Caco-2 (cell line): ENCODE results near the gene SUN1. TPM values are rescaled to one million over a fixed set of nuclear protein-coding genes. Genes with fewer than 3 reads are reported as not detected.

Experiments
- BruUV-seq: library from RNA; stranded (reverse); fragments of 400-500 nt; replicated peaks from 2 replicates; lab custom pipeline; 2021; lab: Mats Ljungman, UMichigan
- CTCF ChIA-PET: fragments of 300-600 bp; sonication (Branson Sonifier 250); formaldehyde crosslinking; loops from one replicate; lab custom pipeline; 2022; ENCODE audit warnings: antibody characterized with exemption; lab: Charles Lee
- POLR2A ChIA-PET: fragments of 300-600 bp; sonication (Branson Sonifier 250); formaldehyde crosslinking; loops from one replicate; lab custom pipeline; 2022; ENCODE audit warnings: antibody characterized with exemption; lab: Charles Lee
- DNase-seq, 2 experiments: peaks; one replicate each; pipeline versions ENCODE4 v3.0.0 to v3.0.0-alpha.2; 2020 to 2022
- H3K27me3 ChIP-seq: replicated peaks from 2 replicates; pipeline ENCODE4 v1.6.0; 2011; ENCODE audit warnings: low read length; ENCODE audit not compliant: control insufficient read depth, insufficient read depth
- H3K36me3 ChIP-seq: 2 replicates; pipeline ENCODE4 v1.5.1; 2011; ENCODE audit warnings: low read length; ENCODE audit not compliant: control insufficient read depth, insufficient read depth
- H3K4me1 ChIP-seq: fragments of 250-450 bp; sonication (Bioruptor Pico); 2 replicates; pipeline ENCODE4 v1.5.1; 2020; ENCODE audit warnings: mild to moderate bottlenecking
- H3K4me3 ChIP-seq: 2 replicates; pipeline ENCODE4 v1.5.1; 2011; ENCODE audit warnings: low read depth, mild to moderate bottlenecking, control low read depth, low read length
- H3K9me3 ChIP-seq: fragments of 250-450 bp; sonication (Bioruptor Pico); 2 replicates; pipeline ENCODE4 v1.5.1; 2020; ENCODE audit warnings: mild to moderate bottlenecking, moderate library complexity
- H3K27ac Mint-ChIP-seq: one replicate; pipeline ENCODE4 v1.8.0; 2022; ENCODE audit warnings: mixed read lengths; ENCODE audit not compliant: unreplicated experiment
- H3K27me3 Mint-ChIP-seq: one replicate; pipeline ENCODE4 v1.8.0; 2022; ENCODE audit warnings: mixed read lengths; ENCODE audit not compliant: insufficient read depth, unreplicated experiment
- H3K36me3 Mint-ChIP-seq: one replicate; pipeline ENCODE4 v1.8.0; 2022; ENCODE audit warnings: mild to moderate bottlenecking, mixed read lengths; ENCODE audit not compliant: insufficient read depth, unreplicated experiment
- H3K4me1 Mint-ChIP-seq: one replicate; pipeline ENCODE4 v1.8.0; 2022; ENCODE audit warnings: low read depth, mixed read lengths; ENCODE audit not compliant: unreplicated experiment
- H3K4me3 Mint-ChIP-seq: one replicate; pipeline ENCODE4 v1.8.0; 2022; ENCODE audit warnings: mild to moderate bottlenecking, moderate library complexity, mixed read lengths; ENCODE audit not compliant: unreplicated experiment
- H3K9me3 Mint-ChIP-seq: one replicate; pipeline ENCODE4 v1.8.0; 2022; ENCODE audit warnings: mixed read lengths; ENCODE audit not compliant: unreplicated experiment
- CTCF ChIP-seq, 2 experiments: fragments of 200-600 bp in 1 of 2; IDR thresholded peaks; 1 replicate in 1 of 2; 2 replicates in 1 of 2; pipeline versions ENCODE4 v1.5.1 to v1.8.0; 2011 to 2022; ENCODE audit warnings: antibody characterized with exemption in 1 of 2, control low read depth in 1 of 2, inconsistent platforms in 1 of 2, low read depth in 1 of 2, low read length in 1 of 2, mild to moderate bottlenecking in 1 of 2, moderate library complexity in 1 of 2; ENCODE audit not compliant: insufficient read depth in 1 of 2, severe bottlenecking in 1 of 2, unreplicated experiment in 1 of 2
- intact Hi-C: fragments of 100-400 bp; cut with micrococcal nuclease; formaldehyde crosslinking; loops from one replicate; pipeline ENCODE4 v1.10.0; 2022; ENCODE audit not compliant: unreplicated experiment
- total RNA-seq: library from RNA; stranded (reverse); gene quantifications from 2 replicates; pipeline ENCODE4 v1.2.3, GENCODE V29; 2022

SUN1 gene
- total RNA-seq, 1 experiment from 2014 or later = 146 TPM

- no peaks in the 10 kb centered on the region for H3K4me1 Mint-ChIP-seq
- BruUV-seq = no TSS peak
- H3K27ac Mint-ChIP-seq = no peak overlapping the region
- TF ChIP-seq CTCF (IDR thresholded peaks at IDR 0.05; ENCODE audit: insufficient read depth in 1 of 2, low read depth in 1 of 2, low read length in 1 of 2, severe bottlenecking in 1 of 2, unreplicated experiment in 1 of 2) = no peak
- H3K4me3 ChIP-seq = no peak overlapping the region
- no peak for DNase-seq
- intact Hi-C loops = no loop called here
- no peak overlapping the region for H3K4me3 Mint-ChIP-seq
- H3K36me3 Mint-ChIP-seq = peaks cover 40% of the 10 kb centered on the region
- CTCF ChIA-PET = no interaction called here
- H3K27me3 Mint-ChIP-seq = no peaks in the 10 kb centered on the region
- H3K9me3 Mint-ChIP-seq = no peaks in the 10 kb centered on the region
- no peaks in the 10 kb centered on the region for H3K27me3 ChIP-seq
- H3K36me3 ChIP-seq = peaks cover 2% of the 10 kb centered on the region
- POLR2A ChIA-PET = no interaction called here
- no peaks in the 10 kb centered on the region for H3K9me3 ChIP-seq
- H3K4me1 ChIP-seq = peaks cover 19% of the 10 kb centered on the region
These were observed 51.1 kb downstream of the SUN1 start for GRCh38 chr7:883055-884021.

- Histone ChIP-seq H3K9me3 (no peaks in the 10 kb centered on the region), H3K27me3 (no peaks in the 10 kb centered on the region), H3K4me3 (no peak overlapping the region), H3K36me3 (peaks cover 2% of the 10 kb centered on the region), H3K4me1 (peaks cover 11% of the 10 kb centered on the region; the same call in 1 of the 2 replicates)
- Mint-ChIP-seq H3K4me1 (no peaks in the 10 kb centered on the region), H3K9me3 (no peaks in the 10 kb centered on the region), H3K27ac (no peak overlapping the region), H3K27me3 (no peaks in the 10 kb centered on the region), H3K36me3 (peaks cover 44% of the 10 kb centered on the region), H3K4me3 (no peak overlapping the region)
- POLR2A ChIA-PET = no interaction called here
- intact Hi-C loops = no loop called here
- TF ChIP-seq CTCF (IDR thresholded peaks at IDR 0.05; ENCODE audit: insufficient read depth in 1 of 2, low read depth in 1 of 2, low read length in 1 of 2, severe bottlenecking in 1 of 2, unreplicated experiment in 1 of 2) = no peak
- no TSS peak for BruUV-seq
- DNase-seq = no peak
- CTCF ChIA-PET = interaction anchor here (0.6 kb wide), 1 partner anchor 66 kb away, joined by 3 read pairs; no protein-coding TSS in a partner anchor
These were observed 52.1 kb downstream of the SUN1 start for GRCh38 chr7:884191-885003.

GRCh38 chr7:885261-885892 is 53.1 kb downstream of the SUN1 start:
- Histone ChIP-seq H3K9me3 (no peaks in the 10 kb centered on the region), H3K4me3 (no peak overlapping the region), H3K27me3 (no peaks in the 10 kb centered on the region), H3K4me1 (0 out of 2 replicates have a peak, but pooled peaks cover 1% of the 10 kb centered on the region), H3K36me3 (peaks cover 2% of the 10 kb centered on the region)
- Mint-ChIP-seq H3K9me3 (no peaks in the 10 kb centered on the region), H3K27ac (no peak overlapping the region), H3K4me1 (no peaks in the 10 kb centered on the region), H3K36me3 (peaks cover 49% of the 10 kb centered on the region), H3K27me3 (no peaks in the 10 kb centered on the region), H3K4me3 (no peak overlapping the region)
- no TSS peak for BruUV-seq
- ChIA-PET CTCF (interaction anchor here (0.6 kb wide), 2 partner anchors 45 to 67 kb away, joined by 3 to 4 read pairs; no protein-coding TSS in a partner anchor), POLR2A (no interaction called here)
- no peak for TF ChIP-seq CTCF (IDR thresholded peaks at IDR 0.05; ENCODE audit: insufficient read depth in 1 of 2, low read depth in 1 of 2, low read length in 1 of 2, severe bottlenecking in 1 of 2, unreplicated experiment in 1 of 2)
- no peak for DNase-seq
- intact Hi-C loops = no loop called here
